SU-DHL-6 (cell line): Measurements from ENCODE around the gene EBF3.

Source experiments
- H2AFZ ChIP-seq: fragments of 200-600 bp; sonication (generic); 2 replicates; pipeline ENCODE4 v1.6.1; 2014; ENCODE audit warnings: low read depth, mild to moderate bottlenecking, moderate library complexity, mixed read lengths, antibody characterized with exemption, low read length; ENCODE audit not compliant: severe bottlenecking
- H3F3A ChIP-seq: fragments of 200-600 bp; shearing (Covaris generic); 2 replicates; pipeline ENCODE4 v1.6.0; 2016; ENCODE audit warnings: antibody characterized with exemption, mild to moderate bottlenecking; ENCODE audit not compliant: insufficient read depth
- H3K27ac ChIP-seq: fragments of 200-600 bp; sonication (generic); 2 replicates; pipeline ENCODE4 v1.5.1; 2016; ENCODE audit warnings: low read depth, mild to moderate bottlenecking, low read length, moderate library complexity, mixed read lengths
- H3K27me3 ChIP-seq: fragments of 200-600 bp; sonication (generic), shearing (Covaris generic); 2 replicates; pipeline ENCODE4 v1.6.0; 2014; ENCODE audit warnings: mild to moderate bottlenecking, low read length
- H3K36me3 ChIP-seq: fragments of 200-600 bp; sonication (generic); 2 replicates; pipeline ENCODE4 v1.6.1; 2014; ENCODE audit warnings: mild to moderate bottlenecking, low read length, mixed read lengths
- H3K4me2 ChIP-seq: fragments of 300-600, 200-600 bp; shearing (Covaris generic), sonication (generic); 2 replicates; pipeline ENCODE4 v1.6.0; 2014; ENCODE audit warnings: low read length, low read depth, mild to moderate bottlenecking; ENCODE audit not compliant: poor library complexity, severe bottlenecking
- H3K4me3 ChIP-seq: fragments of 200-600 bp; sonication (generic); 2 replicates; pipeline ENCODE4 v1.5.1; 2014; ENCODE audit warnings: antibody characterized with exemption, low read length, mild to moderate bottlenecking, mixed read lengths; ENCODE audit not compliant: insufficient read depth, poor library complexity, severe bottlenecking
- H3K79me2 ChIP-seq: fragments of 200-600 bp; sonication (generic); 2 replicates; pipeline ENCODE4 v1.6.1; 2014; ENCODE audit warnings: mild to moderate bottlenecking, low read length, moderate library complexity; ENCODE audit not compliant: insufficient read depth
- H3K9ac ChIP-seq: fragments of 200-600 bp; sonication (generic); 2 replicates; pipeline ENCODE4 v1.7.0; 2014; ENCODE audit warnings: mild to moderate bottlenecking, low read length
- H3K9me2 ChIP-seq: fragments of 200-600 bp; sonication (generic); replicated peaks from 2 replicates; pipeline ENCODE4 v1.6.1; 2014; ENCODE audit warnings: low read length; ENCODE audit not compliant: insufficient read depth
- H3K9me3 ChIP-seq: fragments of 200-600 bp; sonication (generic); 2 replicates; pipeline ENCODE4 v1.6.1; 2014; ENCODE audit warnings: low read length, mixed read lengths; ENCODE audit not compliant: insufficient read depth
- H4K20me1 ChIP-seq: fragments of 200-600 bp; sonication (generic); 2 replicates; pipeline ENCODE4 v1.6.1; 2014; ENCODE audit warnings: low read depth, mild to moderate bottlenecking, antibody characterized with exemption, low read length, moderate library complexity, mixed read lengths
- CTCF ChIP-seq: fragments of 200-600 bp; sonication (generic); IDR thresholded peaks from one replicate; pipeline ENCODE4 v1.5.1; 2017; ENCODE audit warnings: antibody characterized with exemption, mild to moderate bottlenecking, low read length, moderate library complexity; ENCODE audit not compliant: insufficient read depth, poor library complexity, severe bottlenecking
- EZH2phosphoT487 ChIP-seq: fragments of 200-600 bp; sonication (generic), shearing (Covaris generic); conservative IDR thresholded peaks from 2 replicates; pipeline ENCODE4 v1.6.1; 2018; ENCODE audit warnings: mild to moderate bottlenecking, antibody characterized with exemption, low read length, moderate library complexity, mixed read lengths

Gene EBF3

GRCh38 chr10:129866894-129867293, 97.2 kb downstream of the EBF3 start:
- Histone ChIP-seq H3K9me3 (no peaks in the 10 kb centered on the region), H3K36me3 (no peaks in the 10 kb centered on the region), H3K27me3 (no peaks in the 10 kb centered on the region), H3K27ac (no peak overlapping the region), H3K4me2 (no peak overlapping the region), H3K79me2 (no peaks in the 10 kb centered on the region), H4K20me1 (no peaks in the 10 kb centered on the region), H3F3A (no peaks in the 10 kb centered on the region), H3K9ac (no peak overlapping the region), H3K9me2 (no peaks in the 10 kb centered on the region), H3K4me3 (no peak overlapping the region), H2AFZ (no peak overlapping the region)
- no peak for TF ChIP-seq CTCF

- no peak overlapping the region for H3K27ac ChIP-seq
These were observed 98.1 kb downstream of the EBF3 start for GRCh38 chr10:129865960-129866359.

GRCh38 chr10:129865413-129865812, 98.7 kb downstream of the EBF3 start:
- no peak overlapping the region for H3K4me2 ChIP-seq
- no peaks in the 10 kb centered on the region for H4K20me1 ChIP-seq
- TF ChIP-seq CTCF = no peak
- H3F3A ChIP-seq = no peaks in the 10 kb centered on the region
- H3K9ac ChIP-seq = no peak overlapping the region
- no peak overlapping the region for H3K27ac ChIP-seq
- H3K36me3 ChIP-seq = no peaks in the 10 kb centered on the region
- no peaks in the 10 kb centered on the region for H3K9me2 ChIP-seq
- H3K79me2 ChIP-seq = no peaks in the 10 kb centered on the region
- no peak overlapping the region for H2AFZ ChIP-seq
- no peaks in the 10 kb centered on the region for H3K27me3 ChIP-seq
- no peaks in the 10 kb centered on the region for H3K9me3 ChIP-seq
- no peak overlapping the region for H3K4me3 ChIP-seq

More at GRCh38 chr10:129865960-129866359, 98.1 kb downstream of the EBF3 start:
- Histone ChIP-seq H3K79me2 (no peaks in the 10 kb centered on the region), H3K4me2 (no peak overlapping the region), H2AFZ (no peak overlapping the region), H3K36me3 (no peaks in the 10 kb centered on the region), H3K27me3 (no peaks in the 10 kb centered on the region), H3F3A (no peaks in the 10 kb centered on the region), H3K9me2 (no peaks in the 10 kb centered on the region), H3K9me3 (no peaks in the 10 kb centered on the region), H4K20me1 (no peaks in the 10 kb centered on the region), H3K9ac (no peak overlapping the region), H3K4me3 (no peak overlapping the region)
- TF ChIP-seq CTCF = no peak
- TF ChIP-seq EZH2phosphoT487 = no peak

GRCh38 chr10:129864601-129865126, 99.4 kb downstream of the EBF3 start:
- TF ChIP-seq CTCF (no peak), EZH2phosphoT487 (no peak)
- Histone ChIP-seq H3K4me2 (no peak overlapping the region), H3K27me3 (no peaks in the 10 kb centered on the region), H3K4me3 (no peak overlapping the region), H3K9me2 (no peaks in the 10 kb centered on the region), H4K20me1 (no peaks in the 10 kb centered on the region), H3K36me3 (no peaks in the 10 kb centered on the region), H3K27ac (no peak overlapping the region), H3K9ac (no peak overlapping the region), H3F3A (no peaks in the 10 kb centered on the region), H3K79me2 (no peaks in the 10 kb centered on the region), H2AFZ (no peak overlapping the region), H3K9me3 (no peaks in the 10 kb centered on the region)
